Measurements from ENCODE around the gene ZNF107.

The ZNF107 gene

DNA sequence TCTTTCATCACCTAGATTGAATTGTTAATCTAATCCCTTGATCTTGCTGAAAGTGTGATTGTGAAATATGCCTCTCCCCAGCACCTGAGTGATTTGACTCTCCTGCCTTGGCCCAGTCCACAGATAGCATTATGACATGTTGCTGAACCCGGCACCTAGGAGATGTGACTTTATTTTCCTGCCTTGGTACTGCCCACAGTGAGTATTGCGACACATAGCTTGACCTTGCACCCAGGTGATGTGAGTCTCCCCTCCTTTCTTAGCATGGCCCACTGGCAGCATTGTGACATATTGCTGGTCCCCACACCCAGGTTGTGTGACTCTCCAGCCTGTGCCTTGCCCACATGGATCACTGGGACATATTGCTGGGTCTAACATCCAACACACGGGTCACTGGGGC lies 32.5 kb upstream of the ZNF107 start:
- TF ChIP-seq TAF1 (IDR thresholded peaks at IDR 0.05; ENCODE audit: borderline replicate concordance, low read depth, low read length) (no peak), POLR2A (IDR thresholded peaks at IDR 0.05; ENCODE audit: low read depth, low read length) (no peak), POLR2AphosphoS5 (IDR thresholded peaks at IDR 0.05; ENCODE audit: low read depth, low read length) (no peak)
- DNase-seq (ENCODE audit: insufficient read length): no peak
- no peak for FAIRE-seq

DNA sequence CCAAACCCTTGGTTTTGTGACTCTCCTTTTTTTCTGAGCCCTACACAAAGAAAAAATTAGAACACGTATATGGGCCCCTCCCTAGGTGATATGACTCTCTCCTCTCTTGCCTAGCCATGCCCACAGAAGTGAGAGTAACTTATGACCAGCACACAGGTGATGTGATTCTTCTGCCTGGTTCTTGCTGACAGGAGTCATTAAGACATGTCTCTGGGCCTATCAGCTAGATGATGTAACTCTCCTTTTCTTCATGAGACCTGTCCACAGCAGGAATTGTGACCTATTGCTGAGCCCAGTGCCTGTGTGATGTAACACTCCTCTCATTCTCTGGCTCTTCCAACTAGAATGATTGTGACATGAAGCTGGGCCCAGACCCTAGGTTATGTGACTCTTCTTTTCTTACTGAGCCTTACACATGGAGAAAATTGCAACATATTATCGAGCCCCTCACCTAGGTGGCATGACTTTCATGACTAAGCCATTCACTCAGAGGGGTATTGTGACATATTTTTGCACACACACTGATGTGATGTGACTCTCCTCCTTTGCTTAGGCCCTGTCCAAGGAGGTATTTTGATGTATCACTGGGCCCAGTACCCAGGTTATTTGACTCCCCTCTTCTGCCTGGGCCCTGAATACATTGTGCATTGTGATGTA lies 31.4 kb upstream of the ZNF107 start:
- TF ChIP-seq POLR2AphosphoS5 (IDR thresholded peaks at IDR 0.05; ENCODE audit: low read depth, low read length) (no peak), POLR2A (IDR thresholded peaks at IDR 0.05; ENCODE audit: low read depth, low read length) (no peak), TAF1 (IDR thresholded peaks at IDR 0.05; ENCODE audit: borderline replicate concordance, low read depth, low read length) (no peak)
- DNase-seq (ENCODE audit: insufficient read length): no peak
- FAIRE-seq: no peak

DNA sequence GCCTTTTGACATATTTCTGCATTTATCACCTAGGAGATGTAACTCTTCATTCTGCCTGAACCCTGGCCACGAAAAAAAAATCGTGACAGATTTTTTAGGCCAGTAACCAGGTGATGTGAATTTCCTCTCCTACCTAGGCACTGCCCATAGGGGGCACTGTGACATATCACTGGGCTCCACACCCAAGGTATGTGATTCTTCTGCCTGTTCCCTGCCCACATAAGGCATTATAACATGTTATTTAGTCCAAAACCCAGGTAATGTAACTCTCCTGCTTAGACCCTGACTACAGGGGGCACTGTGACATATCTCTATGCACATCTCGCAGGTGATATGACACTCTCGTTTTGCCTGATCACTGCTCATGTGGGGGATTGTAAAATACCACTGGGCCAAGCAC lies 29.5 kb upstream of the ZNF107 start:
- FAIRE-seq (no peak), DNase-seq (ENCODE audit: insufficient read length) (no peak)
- TF ChIP-seq POLR2A (IDR thresholded peaks at IDR 0.05; ENCODE audit: low read depth, low read length) (no peak), TAF1 (IDR thresholded peaks at IDR 0.05; ENCODE audit: borderline replicate concordance, low read depth, low read length) (no peak)

DNA sequence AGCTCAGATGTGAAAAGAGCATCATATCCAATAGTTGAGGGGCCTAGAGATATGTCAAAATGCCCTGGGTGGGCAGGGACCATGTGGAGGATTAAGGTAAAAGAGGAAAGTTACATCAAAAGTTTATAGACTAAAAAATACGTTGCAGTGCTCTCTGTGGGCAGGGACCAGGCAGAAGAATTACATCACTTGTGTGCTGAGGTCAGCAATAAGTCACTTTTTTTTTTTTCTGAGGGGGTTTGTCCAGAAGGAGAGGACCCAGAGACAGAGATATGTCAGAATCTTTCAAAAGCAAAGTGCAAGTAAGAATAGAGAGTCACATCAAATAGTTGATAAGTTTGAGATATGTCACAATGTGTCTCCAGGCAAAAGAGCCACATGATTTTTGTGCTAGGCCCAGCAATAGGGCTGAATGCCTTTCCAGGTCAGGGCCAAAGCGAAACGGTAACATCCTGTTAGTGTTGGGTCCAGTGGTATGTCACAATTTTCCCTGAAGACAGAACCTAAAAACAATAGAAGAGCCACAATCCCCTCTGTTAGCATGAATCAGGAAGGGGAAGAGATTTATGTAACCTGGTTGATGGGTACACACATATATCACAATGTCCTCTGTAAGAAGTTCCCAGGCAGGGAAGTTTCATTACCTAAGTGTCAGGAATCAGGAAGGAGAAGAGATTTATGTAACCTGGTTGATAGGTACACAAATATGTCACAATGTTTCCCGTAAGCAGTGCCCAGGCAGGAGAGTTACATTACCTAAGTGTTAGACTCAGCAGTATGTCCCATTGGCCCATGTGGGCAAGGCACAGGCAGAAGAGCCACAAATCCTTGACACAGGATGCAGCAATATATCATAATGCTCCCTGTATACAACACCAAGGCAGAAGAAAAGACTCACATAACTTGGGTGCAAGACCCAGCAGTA lies 28.1 kb upstream of the ZNF107 start:
- TF ChIP-seq POLR2AphosphoS5 (IDR thresholded peaks at IDR 0.05; ENCODE audit: low read depth, low read length) (no peak), TAF1 (IDR thresholded peaks at IDR 0.05; ENCODE audit: borderline replicate concordance, low read depth, low read length) (no peak), POLR2A (IDR thresholded peaks at IDR 0.05; ENCODE audit: low read depth, low read length) (no peak)
- DNase-seq (ENCODE audit: insufficient read length): no peak
- no peak for FAIRE-seq

DNA sequence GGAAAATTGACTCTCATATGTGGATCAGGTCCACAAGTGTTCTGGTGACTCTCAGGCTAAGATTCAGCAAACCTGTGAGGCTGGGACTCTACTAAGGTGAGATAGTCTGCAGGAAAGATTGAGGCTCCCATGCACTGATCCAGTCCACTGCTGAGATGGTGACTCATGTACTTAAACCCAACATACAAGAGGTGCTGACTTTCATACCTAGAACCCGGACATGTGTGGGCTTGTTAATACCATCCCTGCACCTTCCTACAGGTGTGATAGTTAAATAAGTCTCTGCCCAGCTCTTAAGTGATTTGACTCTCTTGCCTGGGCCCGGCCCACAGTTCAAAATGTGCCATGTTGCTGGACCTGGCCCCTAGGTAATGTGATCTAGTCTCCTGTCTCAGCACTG lies 27.1 kb upstream of the ZNF107 start:
- TF ChIP-seq POLR2A (IDR thresholded peaks at IDR 0.05; ENCODE audit: low read depth, low read length) (no peak), POLR2AphosphoS5 (IDR thresholded peaks at IDR 0.05; ENCODE audit: low read depth, low read length) (no peak), TAF1 (IDR thresholded peaks at IDR 0.05; ENCODE audit: borderline replicate concordance, low read depth, low read length) (no peak)
- FAIRE-seq: no peak
- DNase-seq (ENCODE audit: insufficient read length): no peak

DNA sequence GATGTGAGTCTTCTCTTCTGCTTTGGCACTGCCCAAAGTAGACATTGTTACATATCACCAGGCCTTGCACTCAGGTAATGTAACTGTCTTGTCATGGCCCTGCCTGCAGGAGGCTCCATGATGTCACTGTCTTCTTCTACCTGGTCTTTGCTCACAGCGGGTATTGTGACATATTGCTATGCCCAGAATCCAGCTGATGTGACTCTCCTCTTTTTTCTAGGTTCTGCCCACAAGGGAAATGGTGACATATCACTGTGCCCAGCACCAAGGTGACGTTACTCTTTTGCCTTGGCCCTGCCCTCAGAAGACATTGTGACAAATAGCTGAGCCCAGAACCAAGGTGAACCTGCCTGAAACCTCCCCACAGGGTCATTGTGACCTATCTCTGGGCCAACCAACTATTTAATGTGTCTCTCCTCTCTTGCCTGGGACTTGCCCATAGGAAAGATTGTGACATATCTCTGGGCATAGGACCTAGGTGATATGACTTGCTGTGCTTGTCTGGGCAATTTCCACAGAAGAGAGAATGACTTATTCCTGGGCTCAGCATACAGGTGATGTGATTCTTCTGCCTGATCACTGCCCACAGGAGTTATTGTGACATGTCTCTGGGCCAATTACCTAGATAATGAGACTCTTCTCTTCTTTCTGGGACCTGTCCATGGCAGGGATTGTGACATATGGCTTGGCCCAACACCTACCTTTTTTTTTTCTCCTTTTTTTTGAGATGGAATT lies 26.5 kb upstream of the ZNF107 start:
- TF ChIP-seq POLR2A (IDR thresholded peaks at IDR 0.05; ENCODE audit: low read depth, low read length): no peak
- TF ChIP-seq POLR2AphosphoS5 (IDR thresholded peaks at IDR 0.05; ENCODE audit: low read depth, low read length): no peak
- no peak for TF ChIP-seq TAF1 (IDR thresholded peaks at IDR 0.05; ENCODE audit: borderline replicate concordance, low read depth, low read length)
- FAIRE-seq: no peak
- DNase-seq (ENCODE audit: insufficient read length): no peak

DNA sequence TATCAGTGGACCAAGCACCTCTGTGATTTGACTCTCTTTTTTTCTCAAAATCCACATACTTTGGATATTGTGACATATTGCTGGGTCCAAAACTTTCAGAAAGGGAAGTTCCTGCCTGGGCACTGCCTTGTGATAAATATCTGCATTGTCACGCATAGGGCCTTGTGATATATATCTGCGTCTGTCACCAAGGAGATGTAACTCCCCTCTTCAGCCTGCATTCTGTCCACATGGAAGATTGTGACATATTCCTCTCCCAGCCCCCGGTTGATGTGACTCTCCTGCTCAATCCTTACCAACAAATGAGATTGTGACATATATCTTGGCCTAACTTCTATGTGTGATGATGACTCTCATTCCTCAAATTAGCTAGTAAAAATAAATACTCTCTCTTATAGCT lies 25.4 kb upstream of the ZNF107 start:
- FAIRE-seq (no peak), DNase-seq (ENCODE audit: insufficient read length) (no peak)
- TF ChIP-seq TAF1 (IDR thresholded peaks at IDR 0.05; ENCODE audit: borderline replicate concordance, low read depth, low read length) (no peak), POLR2A (IDR thresholded peaks at IDR 0.05; ENCODE audit: low read depth, low read length) (no peak), POLR2AphosphoS5 (IDR thresholded peaks at IDR 0.05; ENCODE audit: low read depth, low read length) (no peak)

DNA sequence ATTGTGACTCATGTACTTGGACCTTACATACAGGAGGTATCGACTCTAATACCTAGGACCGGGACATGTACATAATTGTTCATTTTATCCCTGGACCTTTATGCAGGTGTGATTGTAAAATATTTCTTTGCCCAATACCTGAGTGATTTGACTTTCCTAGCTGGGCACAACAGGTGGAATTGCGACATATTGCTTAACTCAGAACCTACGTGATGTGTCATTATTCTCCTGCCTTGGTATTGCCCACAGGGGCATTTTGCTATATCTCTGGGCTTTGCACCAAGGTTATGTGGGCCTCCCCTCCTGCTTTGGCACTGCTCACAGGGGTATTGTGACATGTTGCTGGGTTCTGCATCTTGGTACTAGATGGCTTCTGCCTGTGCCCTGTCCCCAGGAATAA lies 23.9 kb upstream of the ZNF107 start:
- FAIRE-seq (no peak), DNase-seq (ENCODE audit: insufficient read length) (no peak)
- no peak for TF ChIP-seq POLR2AphosphoS5 (IDR thresholded peaks at IDR 0.05; ENCODE audit: low read depth, low read length)
- no peak for TF ChIP-seq POLR2A (IDR thresholded peaks at IDR 0.05; ENCODE audit: low read depth, low read length)
- TF ChIP-seq TAF1 (IDR thresholded peaks at IDR 0.05; ENCODE audit: borderline replicate concordance, low read depth, low read length): no peak

DNA sequence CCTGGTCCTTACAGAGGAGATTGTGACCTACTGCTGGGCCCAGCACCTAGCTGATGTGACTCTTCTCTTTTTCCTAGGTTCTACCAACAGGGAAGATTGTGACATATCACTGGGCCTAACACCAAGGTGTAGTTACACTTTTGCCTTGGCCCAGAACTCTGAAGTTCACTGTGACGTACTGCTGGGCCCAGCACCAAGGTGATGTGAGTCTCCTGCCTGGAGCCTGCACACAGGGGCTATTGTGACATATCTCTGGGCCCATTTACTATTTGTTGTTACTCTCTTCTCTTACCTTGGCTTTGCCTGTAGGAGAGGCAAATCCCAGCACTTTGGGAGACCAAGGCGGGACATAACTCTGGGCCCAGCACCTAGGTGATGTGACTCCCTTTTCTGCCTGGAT lies 23.1 kb upstream of the ZNF107 start:
- DNase-seq (ENCODE audit: insufficient read length) (no peak), FAIRE-seq (no peak)
- no peak for TF ChIP-seq POLR2A (IDR thresholded peaks at IDR 0.05; ENCODE audit: low read depth, low read length)
- TF ChIP-seq TAF1 (IDR thresholded peaks at IDR 0.05; ENCODE audit: borderline replicate concordance, low read depth, low read length): no peak
- no peak for TF ChIP-seq POLR2AphosphoS5 (IDR thresholded peaks at IDR 0.05; ENCODE audit: low read depth, low read length)

DNA sequence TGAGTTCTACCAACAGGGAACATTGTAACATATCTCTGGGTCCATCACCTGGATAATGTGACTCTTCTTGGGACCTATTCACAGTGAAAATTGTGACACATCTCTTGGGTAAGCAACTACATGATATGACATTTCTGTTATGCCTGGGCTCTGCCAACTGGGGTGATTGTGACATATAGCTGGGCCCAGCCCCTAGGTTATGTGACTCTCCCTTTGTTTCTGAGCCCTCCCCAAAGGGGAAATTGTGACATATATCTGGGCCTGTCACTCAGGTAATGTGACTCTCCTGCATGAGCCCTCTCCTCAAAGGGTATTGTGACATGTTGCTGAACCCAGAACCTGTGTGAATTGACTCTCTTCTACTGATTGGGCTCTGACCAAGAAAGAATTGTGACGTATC lies 22.4 kb upstream of the ZNF107 start:
- TF ChIP-seq TAF1 (IDR thresholded peaks at IDR 0.05; ENCODE audit: borderline replicate concordance, low read depth, low read length): no peak
- no peak for TF ChIP-seq POLR2A (IDR thresholded peaks at IDR 0.05; ENCODE audit: low read depth, low read length)
- TF ChIP-seq POLR2AphosphoS5 (IDR thresholded peaks at IDR 0.05; ENCODE audit: low read depth, low read length): no peak

DNA sequence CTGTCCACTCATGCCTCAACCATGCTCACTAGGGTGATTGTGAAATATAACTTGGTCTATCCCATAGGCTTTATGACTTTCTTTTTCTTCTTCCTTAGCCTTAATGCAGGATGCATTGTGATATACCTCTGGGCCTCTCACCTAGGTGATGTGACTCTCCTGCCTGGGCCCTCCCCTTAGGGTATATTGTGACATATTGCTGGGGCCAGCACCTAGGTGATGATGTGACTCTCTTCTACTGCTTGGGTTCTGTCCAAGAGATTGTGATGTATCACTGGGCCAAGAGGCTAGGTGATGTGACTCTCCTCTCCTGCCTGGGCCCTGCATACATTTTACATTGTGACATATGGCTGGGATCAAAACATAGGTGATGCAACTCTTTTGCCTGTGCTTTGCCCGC lies 14.7 kb upstream of the ZNF107 start:
- TF ChIP-seq POLR2A (IDR thresholded peaks at IDR 0.05; ENCODE audit: low read depth, low read length) (no peak), POLR2AphosphoS5 (IDR thresholded peaks at IDR 0.05; ENCODE audit: low read depth, low read length) (no peak), TAF1 (IDR thresholded peaks at IDR 0.05; ENCODE audit: borderline replicate concordance, low read depth, low read length) (no peak)
- no peak for FAIRE-seq
- no peak for DNase-seq (ENCODE audit: insufficient read length)

More for the DNA sequence above, 22.4 kb upstream of the ZNF107 start:
- DNase-seq (ENCODE audit: insufficient read length) (no peak), FAIRE-seq (no peak)

Data from GM12892 (cell line).